Measurements from ENCODE around the gene IGBP1.

GRCh38 chrX:70166601-70167590 is 33.6 kb downstream of the IGBP1 start:
- no peak for TF ChIP-seq POLR2A (IDR thresholded peaks at IDR 0.05; ENCODE audit: low read depth, low read length)
- no peak for TF ChIP-seq POLR2AphosphoS5 (IDR thresholded peaks at IDR 0.05; ENCODE audit: low read depth, low read length)
